Breast epithelium (tissue), 3 donors: ENCODE measurements around the gene ACOXL.

Experiments
- CTCF ChIP-seq, 3 donors: fragments of 450-650 bp; IDR thresholded peaks; one replicate each; pipeline ENCODE4 v1.5.1; 2016 to 2017; ENCODE audit warnings: antibody characterized with exemption in 3 of 3, mild to moderate bottlenecking in 3 of 3, moderate library complexity in 3 of 3
- POLR2A ChIP-seq: fragments of 450-650 bp; IDR thresholded peaks from one replicate; pipeline ENCODE4 v1.6.1; 2016; ENCODE audit warnings: antibody characterized with exemption, mild to moderate bottlenecking, moderate library complexity
- POLR2AphosphoS5 ChIP-seq, 3 donors: sonication (generic); formaldehyde crosslinking; IDR thresholded peaks; one replicate each; pipeline ENCODE4 v1.6.1; 2017; ENCODE audit warnings: antibody characterized with exemption in 3 of 3

- TF ChIP-seq POLR2A (no peak), CTCF (IDR thresholded peaks at IDR 0.05) (no peak), POLR2AphosphoS5 (IDR thresholded peaks at IDR 0.05) (no peak)
These were observed 210.8 kb downstream of the ACOXL start for GRCh38 chr2:110943070-110943634.
